Measurements from ENCODE around the gene LCMT2.
"Not testable (repeated sequence)": the region's sequence is repeated elsewhere in the genome, so short reads cannot be mapped to it uniquely, and the experiment has no call there.

The LCMT2 gene

DNA sequence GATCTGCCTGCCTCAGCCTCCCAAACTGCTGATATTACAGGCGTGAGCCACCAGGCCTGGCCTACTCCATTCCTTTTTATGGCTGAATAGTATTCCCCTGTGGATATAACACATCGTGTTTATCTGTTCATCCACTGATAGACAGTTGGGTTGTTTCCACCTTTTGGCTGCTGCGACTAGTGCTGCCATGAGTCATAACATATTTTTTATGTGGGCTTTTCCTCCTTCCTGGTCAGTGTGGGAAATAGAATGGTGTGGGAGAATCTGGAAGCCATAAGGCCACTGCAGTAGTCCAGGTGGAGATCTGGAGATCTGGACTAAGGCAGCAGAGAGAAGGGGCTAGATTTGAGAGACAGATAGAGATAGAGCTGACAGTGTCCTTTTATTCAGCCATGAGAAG is 16.2 kb downstream of the LCMT2 start:
- no peak for DNase-seq

- no peak for DNase-seq
Observed at GRCh38 chr15:43312378-43312777, 18.0 kb downstream of the LCMT2 start.

- DNase-seq = no peak
Observed at GRCh38 chr15:43302205-43302817, 28.1 kb downstream of the LCMT2 start, which contains the start of gene TGM7. Gene TGM7, minus strand, starts transcription at chr15:43302255.

DNA sequence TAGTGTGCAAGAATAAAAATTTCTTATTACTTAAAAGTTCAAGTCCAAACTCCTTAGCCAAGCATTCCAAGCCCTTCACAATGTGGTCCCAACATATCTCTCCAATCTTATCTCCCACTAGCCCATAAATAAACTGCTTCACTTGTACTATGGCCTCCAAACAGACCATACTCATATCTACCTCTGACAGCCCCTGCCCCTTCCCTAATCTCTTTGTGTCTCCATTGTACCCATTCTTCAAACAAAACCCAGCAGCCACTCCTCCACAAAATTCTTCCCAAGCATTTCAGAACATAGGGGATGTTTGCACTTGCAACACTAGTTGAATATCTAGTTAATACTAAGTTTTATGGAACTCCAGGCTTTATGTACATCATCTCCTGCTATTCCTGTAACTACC is 30.5 kb downstream of the LCMT2 start:
- no peak for DNase-seq

DNA sequence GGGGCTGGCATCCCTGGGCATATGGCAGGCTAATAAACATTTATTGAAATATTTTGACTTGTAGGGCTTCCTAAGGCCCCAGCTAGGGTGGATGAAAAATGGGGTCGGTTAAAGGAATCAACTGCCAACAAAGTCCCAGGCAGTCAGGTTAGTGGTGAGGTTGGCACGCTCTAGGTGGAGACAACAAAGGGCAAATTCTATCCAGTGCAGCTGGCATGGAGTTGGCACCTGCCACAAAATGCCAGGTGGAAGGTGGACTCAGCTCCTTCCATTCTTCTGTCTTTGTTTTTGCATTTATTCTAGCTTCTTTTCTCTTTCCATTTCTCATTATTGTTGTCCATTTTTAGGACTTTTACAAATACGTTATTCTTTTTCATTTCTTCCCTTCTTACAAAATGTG is 31.0 kb downstream of the LCMT2 start:
- DNase-seq = no peak

GRCh38 chr15:43294091-43294706 is 36.2 kb downstream of the LCMT2 start:
- no peak for DNase-seq

DNA sequence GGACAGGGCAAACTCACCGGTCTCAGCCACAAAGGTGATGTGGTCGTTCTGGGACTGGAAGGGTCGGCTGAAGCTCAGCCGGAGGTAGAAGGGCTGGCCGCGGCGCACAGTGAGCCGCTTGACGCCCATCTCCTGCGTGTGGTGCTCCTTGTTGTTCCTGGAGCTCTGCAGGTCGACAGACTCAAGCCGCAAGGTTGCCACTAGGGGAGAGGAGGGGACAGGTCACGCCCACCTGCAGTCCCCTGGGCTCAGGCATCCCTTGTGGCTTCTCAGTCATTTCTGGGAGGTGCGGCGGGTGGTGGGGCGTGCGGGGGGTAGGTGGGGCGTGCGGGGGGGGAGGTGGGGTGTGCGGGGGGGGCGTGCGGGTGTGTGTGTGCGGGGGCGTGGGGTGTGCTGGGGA is 36.9 kb downstream of the LCMT2 start:
- no peak for DNase-seq

DNA sequence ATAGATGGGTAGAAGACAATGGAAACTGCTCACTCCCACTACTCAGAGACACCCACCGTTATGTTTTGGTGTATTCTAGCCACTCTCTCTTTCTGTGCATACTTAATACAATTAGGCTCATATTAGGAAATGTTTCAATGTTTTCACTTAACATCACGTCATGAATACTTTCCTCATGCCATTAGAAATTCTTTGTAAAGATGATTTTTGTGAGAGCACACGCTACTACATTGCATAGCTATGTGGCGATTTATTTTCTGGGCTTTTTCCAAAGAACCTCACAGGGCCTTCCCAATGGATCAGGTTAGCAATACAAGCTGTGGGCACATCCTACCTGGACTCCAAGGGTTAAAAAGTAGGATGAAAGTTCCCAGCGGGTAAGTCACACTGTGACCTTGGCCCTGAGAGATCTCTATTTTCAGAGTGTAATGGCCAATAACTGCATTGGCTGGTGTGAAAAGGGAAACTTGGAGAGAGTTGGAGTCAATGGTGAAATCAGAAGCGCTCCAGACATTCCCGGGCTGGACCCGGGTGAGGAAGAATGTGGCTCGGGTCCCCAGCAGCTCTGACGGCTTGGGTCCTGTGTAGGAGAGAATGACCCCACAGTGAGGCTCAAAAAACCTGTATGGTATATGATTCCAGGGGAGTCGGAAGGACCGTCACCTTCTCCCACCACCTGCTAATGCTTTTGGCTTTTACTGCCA is 37.8 kb downstream of the LCMT2 start:
- DNase-seq = no peak

GRCh38 chr15:43289656-43290055 is 40.7 kb downstream of the LCMT2 start:
- DNase-seq = not testable (repeated sequence)

- no peak for DNase-seq
Observed at GRCh38 chr15:43287254-43287653, 43.1 kb downstream of the LCMT2 start.

DNA sequence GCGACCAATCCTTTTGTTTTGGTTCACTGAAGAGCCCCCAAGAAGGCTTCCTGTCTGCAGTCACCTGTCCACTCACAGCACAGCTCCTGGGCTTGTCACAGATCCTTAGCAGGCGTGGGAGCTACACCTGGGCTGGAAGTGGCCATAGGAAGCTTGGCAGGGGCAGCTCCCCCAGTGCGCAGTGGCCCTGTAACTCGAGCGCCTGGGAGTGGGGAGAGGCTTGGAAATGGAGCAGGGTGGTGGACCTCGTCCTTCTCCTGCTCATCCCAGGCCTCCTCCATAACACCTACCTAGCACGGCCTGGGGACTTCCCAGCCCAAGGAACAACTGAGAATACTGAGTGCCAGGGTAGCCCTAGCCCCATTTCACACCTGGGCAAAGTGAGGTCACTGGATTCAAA is 44.3 kb downstream of the LCMT2 start:
- DNase-seq = no peak

DNA sequence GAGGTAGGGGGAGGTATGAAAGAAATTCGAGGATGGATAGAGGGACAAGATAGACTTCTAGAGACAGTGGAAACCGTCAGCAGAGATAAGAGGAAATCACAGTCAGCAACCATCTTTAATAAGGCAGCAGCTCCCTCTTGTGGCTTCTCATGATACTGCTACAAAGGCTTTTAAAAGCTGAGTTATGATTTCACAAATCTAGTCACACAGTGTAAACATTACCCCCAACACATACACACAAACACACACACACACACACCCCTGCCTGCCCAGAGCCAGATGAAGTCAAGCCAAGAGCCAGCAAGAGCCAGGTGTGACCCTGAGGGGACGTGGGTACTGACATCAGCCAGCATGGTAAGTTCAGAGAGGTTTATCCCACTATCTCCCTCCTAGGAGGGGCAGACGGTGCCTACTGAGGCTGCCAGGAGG is 44.8 kb downstream of the LCMT2 start:
- DNase-seq = no peak

GRCh38 chr15:43283526-43283925 is 46.8 kb downstream of the LCMT2 start:
- DNase-seq = no peak

GRCh38 chr15:43281926-43282602 is 48.3 kb downstream of the LCMT2 start:
- no peak for DNase-seq

- no peak for DNase-seq
Observed at GRCh38 chr15:43280996-43281395, 49.4 kb downstream of the LCMT2 start.

GRCh38 chr15:43279496-43279895 is 50.9 kb downstream of the LCMT2 start:
- DNase-seq = no peak

DNA sequence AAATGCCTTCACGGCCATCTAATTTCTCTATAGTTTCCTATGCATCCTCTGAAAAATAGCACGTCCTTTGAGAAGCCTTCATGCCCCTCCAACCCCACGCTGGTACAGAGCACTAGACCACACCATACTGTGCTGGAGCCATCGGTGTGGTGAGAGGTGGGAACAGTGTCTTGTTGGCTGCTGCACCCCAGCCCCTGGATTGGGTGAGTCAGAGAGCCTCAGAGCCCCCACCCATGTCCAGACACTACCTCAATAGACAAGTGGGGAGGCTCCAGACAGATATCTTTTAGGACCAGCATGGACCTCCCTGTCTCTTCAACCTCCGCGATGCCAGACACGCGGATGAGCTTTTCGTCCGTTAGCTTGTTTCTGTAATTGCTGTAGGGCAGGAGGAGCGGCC is 51.5 kb downstream of the LCMT2 start:
- no peak for DNase-seq

DNA sequence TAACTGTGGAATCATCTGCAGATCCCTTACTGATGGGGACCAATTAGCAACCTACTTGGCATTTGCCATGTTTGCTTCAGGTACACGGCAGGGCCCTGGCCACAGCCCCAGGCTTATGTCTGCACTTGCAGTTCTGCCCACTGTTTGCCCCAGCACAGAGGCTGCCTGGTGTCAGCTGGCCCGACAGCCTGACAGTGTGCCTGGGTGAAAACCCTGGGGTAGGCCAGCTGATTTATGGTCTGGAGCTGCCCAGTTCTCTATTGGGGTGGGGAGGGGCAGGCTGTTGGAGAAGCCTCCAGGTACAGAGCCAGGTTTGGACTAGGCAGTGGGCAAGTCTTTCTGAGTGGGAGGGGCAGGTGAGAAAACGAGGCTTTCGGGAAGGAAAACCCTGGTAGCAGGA is 52.5 kb downstream of the LCMT2 start:
- DNase-seq = no peak

DNA sequence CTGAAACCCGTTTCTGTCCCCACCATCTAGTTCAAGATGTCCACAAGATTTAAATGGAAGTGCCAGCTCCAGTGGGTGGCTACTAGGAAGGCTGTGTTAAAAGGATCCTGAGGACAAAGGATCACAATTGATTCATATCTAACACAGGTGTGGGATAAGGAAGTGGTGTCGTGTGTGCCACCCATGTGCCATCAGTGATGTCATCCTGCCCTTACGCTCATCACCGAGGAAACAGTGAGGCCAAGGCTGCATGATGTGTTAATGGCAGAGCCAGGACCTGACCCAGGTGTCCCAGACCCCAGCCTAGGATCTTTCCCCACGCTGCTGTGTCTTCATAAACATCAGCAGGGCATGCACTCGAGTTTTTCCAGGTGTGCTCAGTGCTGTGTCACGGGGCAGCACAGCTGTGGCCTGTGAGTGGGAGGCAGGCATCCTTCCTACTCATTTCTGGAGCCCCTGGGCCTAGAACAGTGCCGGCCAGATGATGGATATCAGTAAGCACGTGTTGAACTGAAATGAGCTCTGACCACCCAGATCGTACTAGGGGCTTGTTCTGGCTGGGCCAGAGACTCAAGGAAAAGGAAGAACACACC is 53.0 kb downstream of the LCMT2 start:
- no peak for DNase-seq

GRCh38 chr15:43276563-43277200 is 53.7 kb downstream of the LCMT2 start:
- DNase-seq = no peak

GRCh38 chr15:43275740-43276562 is 54.4 kb downstream of the LCMT2 start:
- DNase-seq = no peak

- no peak for DNase-seq
Observed at GRCh38 chr15:43274136-43274535, 56.2 kb downstream of the LCMT2 start.

All from activated gamma-delta T cell (primary cell).